B cell (primary cell): Measurements from ENCODE around the gene CPNE5. TPM values are rescaled to one million over a fixed set of nuclear protein-coding genes. Genes with fewer than 3 reads are reported as not detected.

Source experiments
- ATAC-seq: fragments of 200-7000 bp; cut with Tn5 transposase; one replicate; pipeline ENCODE4 v1.10.0; 2021; ENCODE audit warnings: low read depth, mild to moderate bottlenecking, moderate number of reproducible peaks, moderate library complexity
- CTCF ChIA-PET: fragments of 350-600 bp; sonication (Branson Sonifier 250); formaldehyde crosslinking; loops from one replicate; lab custom pipeline; 2021; ENCODE audit warnings: antibody characterized with exemption, inconsistent platforms; lab: Charles Lee
- POLR2A ChIA-PET: fragments of 350-600 bp; sonication (Branson Sonifier 250); formaldehyde crosslinking; loops from one replicate; lab custom pipeline; 2021; ENCODE audit warnings: antibody characterized with exemption; lab: Charles Lee
- DNase-seq: peaks from one replicate; pipeline ENCODE4 v3.0.0; 2013
- H2AFZ ChIP-seq: 2 replicates; pipeline ENCODE4 v1.6.1; 2012; ENCODE audit warnings: mild to moderate bottlenecking, low read depth, low read length; ENCODE audit not compliant: insufficient read depth, poor library complexity, severe bottlenecking
- H3K27ac ChIP-seq, 2 donors: 1 replicate in 1 of 2; 2 replicates in 1 of 2; pipeline ENCODE4 v1.5.1; 2012 to 2013; ENCODE audit warnings: low read length in 2 of 2, mild to moderate bottlenecking in 2 of 2, moderate library complexity in 1 of 2
- H3K27me3 ChIP-seq, 4 experiments: fragments of 200-600 bp in 1 of 4; sonication (generic) in 1 of 4; replicated peaks in 1 of 4; 1 replicate in 2 of 4; 2 replicates in 2 of 4; pipeline versions ENCODE4 v1.6.1 to v1.7.0; 2013 to 2016; ENCODE audit warnings: low read length in 3 of 4, mild to moderate bottlenecking in 2 of 4, mixed read lengths in 1 of 4, moderate library complexity in 1 of 4; ENCODE audit not compliant: insufficient read depth in 4 of 4, control insufficient read depth in 3 of 4; ENCODE audit errors: control extremely low read depth in 1 of 4
- H3K36me3 ChIP-seq, 2 experiments: replicated peaks in 1 of 2; 1 replicate in 1 of 2; 2 replicates in 1 of 2; pipeline versions ENCODE4 v1.6.1 to v1.7.1; 2013; ENCODE audit warnings: low read length in 1 of 2; ENCODE audit not compliant: insufficient read depth in 2 of 2, control insufficient read depth in 1 of 2; ENCODE audit errors: control extremely low read depth in 1 of 2, extremely low read depth in 1 of 2
- H3K4me1 ChIP-seq, 2 donors: fragments of 200-600 bp in 1 of 2; sonication (generic) in 1 of 2; 1 replicate in 1 of 2; 2 replicates in 1 of 2; pipeline versions ENCODE4 v1.5.1 to v1.6.1; 2013 to 2017; ENCODE audit warnings: low read length in 2 of 2; ENCODE audit not compliant: control insufficient read depth in 2 of 2, insufficient read depth in 2 of 2
- H3K4me2 ChIP-seq: replicated peaks from 2 replicates; pipeline ENCODE3; 2012; ENCODE audit warnings: mild to moderate bottlenecking, low read depth, low read length; ENCODE audit not compliant: poor library complexity, severe bottlenecking
- H3K4me3 ChIP-seq, 5 experiments: fragments of 200-600 bp in 1 of 5; sonication (generic) in 1 of 5; 1 replicate in 3 of 5; 2 replicates in 2 of 5; pipeline versions ENCODE4 v1.5.1 to v1.7.0; 2011 to 2016; ENCODE audit warnings: low read length in 4 of 5, mild to moderate bottlenecking in 4 of 5, low read depth in 2 of 5, control low read depth in 1 of 5, moderate library complexity in 1 of 5; ENCODE audit not compliant: insufficient read depth in 1 of 5; ENCODE audit errors: control extremely low read depth in 1 of 5, extremely low read depth in 1 of 5
- H3K79me2 ChIP-seq: fragments of 200-600 bp; sonication (generic); one replicate; pipeline ENCODE4 v1.6.0; 2016; ENCODE audit warnings: low read length; ENCODE audit not compliant: control insufficient read depth, insufficient read depth
- H3K9ac ChIP-seq: fragments of 200-600 bp; sonication (generic); 2 replicates; pipeline ENCODE4 v1.6.1; 2017; ENCODE audit warnings: mild to moderate bottlenecking, low read length, moderate library complexity
- H3K9me3 ChIP-seq, 3 donors: one replicate each; pipeline versions ENCODE4 v1.6.1 to v1.7.1; 2013; ENCODE audit warnings: low read length in 2 of 3; ENCODE audit not compliant: control insufficient read depth in 2 of 3, insufficient read depth in 1 of 3; ENCODE audit errors: control extremely low read depth in 1 of 3
- H4K20me1 ChIP-seq: 2 replicates; pipeline ENCODE4 v1.6.0; 2012; ENCODE audit warnings: mild to moderate bottlenecking, low read length; ENCODE audit not compliant: insufficient read depth, control insufficient read depth, poor library complexity, severe bottlenecking
- H3K27ac Mint-ChIP-seq: one replicate; pipeline ENCODE4 v1.8.0; 2021; ENCODE audit warnings: mixed read lengths
- H3K27me3 Mint-ChIP-seq: one replicate; pipeline ENCODE4 v1.8.0; 2021; ENCODE audit warnings: mixed read lengths
- H3K4me1 Mint-ChIP-seq: one replicate; pipeline ENCODE4 v1.8.0; 2021; ENCODE audit warnings: mixed read lengths
- H3K4me3 Mint-ChIP-seq: one replicate; pipeline ENCODE4 v1.8.0; 2021; ENCODE audit warnings: mixed read lengths
- H3K9me3 Mint-ChIP-seq: one replicate; pipeline ENCODE4 v1.8.0; 2022; ENCODE audit warnings: mixed read lengths; ENCODE audit not compliant: insufficient read depth
- CTCF ChIP-seq: fragments of 200-600 bp; IDR thresholded peaks from one replicate; pipeline ENCODE4 v1.8.0; 2022; ENCODE audit warnings: antibody characterized with exemption, mild to moderate bottlenecking
- EZH2 ChIP-seq: IDR thresholded peaks from 2 replicates; pipeline ENCODE4 v1.6.1; 2012; ENCODE audit warnings: borderline replicate concordance, low read depth, mild to moderate bottlenecking, moderate library complexity, low read length; ENCODE audit not compliant: insufficient read depth, poor library complexity, severe bottlenecking
- WGBS: methylation state at CpG from one replicate; pipeline ENCODE4 v1.1.5; 2013; ENCODE audit warnings: missing lambda C conversion rate; ENCODE audit not compliant: insufficient coverage; 5-methylcytosine and 5-hydroxymethylcytosine counted together
- intact Hi-C: fragments of 100-400 bp; cut with micrococcal nuclease; formaldehyde crosslinking; loops from one replicate; pipeline ENCODE4 v1.10.0; 2022
- polyA plus RNA-seq: library from polyadenylated mRNA; depleted of rRNA; stranded (reverse); fragments of >200 nt; gene quantifications from 2 replicates; pipeline ENCODE4 v1.2.3, GENCODE V29; 2012
- total RNA-seq, 2 donors: library from RNA; stranded (reverse); fragments of 120-200 nt in 1 of 2; gene quantifications; 1 replicate in 1 of 2; 2 replicates in 1 of 2; pipeline versions ENCODE4 v1.2.3 to v1.2.4, GENCODE V29; 2013 to 2022

CPNE5 gene
- total and polyA plus RNA-seq, 2 donors (not counting 1 experiment from before 2014, with no cell fraction given), result 49.8 to 357 TPM

- Histone ChIP-seq H3K4me1 (peaks cover 62 to 89% of the 10 kb centered on the region in 2 donors), H3K36me3 (peaks cover 0 to 66% of the 10 kb centered on the region in 2 experiments), H3K79me2 (peaks cover 5% of the 10 kb centered on the region), H3K27ac (peak overlapping the region in 1 of 2 donors; percentile 26), H3K4me3 (no peak overlapping the region), H3K9me3 (peaks cover 0 to 2% (median 0%) of the 10 kb centered on the region in 3 donors), H3K4me2 (no peak overlapping the region), H2AFZ (no peak overlapping the region), H4K20me1 (no peaks in the 10 kb centered on the region), H3K27me3 (no peaks in the 10 kb centered on the region), H3K9ac (no peak overlapping the region)
- H3K9me3 Mint-ChIP-seq, result no peaks in the 10 kb centered on the region
- ChIA-PET CTCF (no interaction called here), POLR2A (no interaction called here)
- no peak overlapping the region for H3K4me3 Mint-ChIP-seq
- H3K27ac Mint-ChIP-seq, result peak overlapping the region; percentile 91
- H3K4me1 Mint-ChIP-seq, result peaks cover 80% of the 10 kb centered on the region
- intact Hi-C loops, result no loop called here
- WGBS, result 96% methylated on average over 17 of the region's 19 CpGs
- ATAC-seq, result no peak
- TF ChIP-seq CTCF (no peak), EZH2 (no peak)
- H3K27me3 Mint-ChIP-seq, result no peaks in the 10 kb centered on the region
- DNase-seq, result no peak
Observed at GRCh38 chr6:36742146-36742545, 97.1 kb downstream of the CPNE5 start.

- Histone ChIP-seq H3K4me3 (no peak overlapping the region), H3K79me2 (peaks cover 5% of the 10 kb centered on the region), H2AFZ (no peak overlapping the region), H3K4me1 (peaks cover 62 to 85% of the 10 kb centered on the region in 2 donors), H3K36me3 (peaks cover 0 to 53% of the 10 kb centered on the region in 2 experiments), H3K27me3 (no peaks in the 10 kb centered on the region), H4K20me1 (no peaks in the 10 kb centered on the region), H3K9ac (no peak overlapping the region), H3K4me2 (peak overlapping the region; percentile 47), H3K27ac (peak overlapping the region; percentile 46 to 53), H3K9me3 (peaks cover 0 to 2% (median 0%) of the 10 kb centered on the region in 3 donors)
- peaks cover 72% of the 10 kb centered on the region for H3K4me1 Mint-ChIP-seq
- 85% methylated on average over 7 of the region's 11 CpGs for WGBS
- H3K27me3 Mint-ChIP-seq, result no peaks in the 10 kb centered on the region
- CTCF ChIA-PET, result interaction anchor here (1.2 kb wide), 1 partner anchor 14 kb away, joined by 3 read pairs; no protein-coding TSS in a partner anchor
- H3K27ac Mint-ChIP-seq, result peak overlapping the region; percentile 85
- H3K4me3 Mint-ChIP-seq, result peak overlapping the region; percentile 62
- POLR2A ChIA-PET, result no interaction called here
- DNase-seq (no peak), ATAC-seq (no peak)
- intact Hi-C loops, result no loop called here
- no peaks in the 10 kb centered on the region for H3K9me3 Mint-ChIP-seq
- TF ChIP-seq EZH2 (no peak), CTCF (no peak)
Observed at GRCh38 chr6:36740818-36741179, 98.4 kb downstream of the CPNE5 start.
